Measurements from ENCODE around the gene IQCN.

The IQCN gene

DNA sequence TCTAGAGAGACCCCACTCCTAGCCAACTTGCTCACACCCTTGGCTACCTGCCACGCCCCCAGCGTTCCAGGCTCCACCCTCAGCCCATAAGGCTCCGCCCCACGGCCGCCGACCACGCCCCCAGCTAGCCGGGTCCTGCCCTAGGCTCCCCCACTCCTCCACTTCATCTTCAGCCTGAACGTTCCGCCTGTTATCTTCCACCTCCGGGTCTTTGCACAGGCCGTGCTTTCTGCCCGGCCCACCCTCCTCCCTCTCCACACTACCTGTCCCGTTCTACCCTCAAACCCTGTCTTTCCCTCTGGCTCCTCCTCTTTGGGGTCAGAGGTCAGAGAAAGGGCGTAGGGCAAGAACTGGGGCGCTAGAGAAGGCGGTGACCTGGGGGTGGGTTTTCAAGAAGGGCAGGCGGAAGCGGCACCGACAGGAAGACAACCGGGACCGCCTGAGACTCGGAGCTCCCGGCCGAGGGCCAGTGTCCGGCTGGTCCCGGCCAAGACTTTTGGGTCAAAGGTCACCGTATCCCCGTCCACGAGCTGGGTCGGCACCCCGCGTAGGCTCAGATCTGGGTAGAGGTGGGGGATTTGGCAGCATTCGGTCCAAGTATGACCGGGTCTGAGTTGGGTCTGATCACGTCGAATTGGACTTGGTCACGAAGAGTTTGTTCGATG, 50.3 kb downstream of the IQCN start:
- Histone ChIP-seq H3K4me3 (replicated peaks; ENCODE audit: insufficient read depth, low read length) (peak overlapping the region; percentile 70), H3K27me3 (ENCODE audit: insufficient read depth, poor library complexity, severe bottlenecking) (peaks cover 41% of the 10 kb centered on the region), H3K27ac (replicated peaks) (no peak overlapping the region)
- no peak for DNase-seq (ENCODE audit: low read depth in 1 of 2, low spot score in 1 of 2)
- TF ChIP-seq POLR2AphosphoS5 (IDR thresholded peaks at IDR 0.05; ENCODE audit: low read depth), result no peak
- TF ChIP-seq SPI1 (IDR thresholded peaks at IDR 0.05; ENCODE audit: borderline replicate concordance, low read depth), result no peak
- no peak for TF ChIP-seq GABPA (IDR thresholded peaks at IDR 0.05; ENCODE audit: low read depth)
- TF ChIP-seq, protein P1, sequence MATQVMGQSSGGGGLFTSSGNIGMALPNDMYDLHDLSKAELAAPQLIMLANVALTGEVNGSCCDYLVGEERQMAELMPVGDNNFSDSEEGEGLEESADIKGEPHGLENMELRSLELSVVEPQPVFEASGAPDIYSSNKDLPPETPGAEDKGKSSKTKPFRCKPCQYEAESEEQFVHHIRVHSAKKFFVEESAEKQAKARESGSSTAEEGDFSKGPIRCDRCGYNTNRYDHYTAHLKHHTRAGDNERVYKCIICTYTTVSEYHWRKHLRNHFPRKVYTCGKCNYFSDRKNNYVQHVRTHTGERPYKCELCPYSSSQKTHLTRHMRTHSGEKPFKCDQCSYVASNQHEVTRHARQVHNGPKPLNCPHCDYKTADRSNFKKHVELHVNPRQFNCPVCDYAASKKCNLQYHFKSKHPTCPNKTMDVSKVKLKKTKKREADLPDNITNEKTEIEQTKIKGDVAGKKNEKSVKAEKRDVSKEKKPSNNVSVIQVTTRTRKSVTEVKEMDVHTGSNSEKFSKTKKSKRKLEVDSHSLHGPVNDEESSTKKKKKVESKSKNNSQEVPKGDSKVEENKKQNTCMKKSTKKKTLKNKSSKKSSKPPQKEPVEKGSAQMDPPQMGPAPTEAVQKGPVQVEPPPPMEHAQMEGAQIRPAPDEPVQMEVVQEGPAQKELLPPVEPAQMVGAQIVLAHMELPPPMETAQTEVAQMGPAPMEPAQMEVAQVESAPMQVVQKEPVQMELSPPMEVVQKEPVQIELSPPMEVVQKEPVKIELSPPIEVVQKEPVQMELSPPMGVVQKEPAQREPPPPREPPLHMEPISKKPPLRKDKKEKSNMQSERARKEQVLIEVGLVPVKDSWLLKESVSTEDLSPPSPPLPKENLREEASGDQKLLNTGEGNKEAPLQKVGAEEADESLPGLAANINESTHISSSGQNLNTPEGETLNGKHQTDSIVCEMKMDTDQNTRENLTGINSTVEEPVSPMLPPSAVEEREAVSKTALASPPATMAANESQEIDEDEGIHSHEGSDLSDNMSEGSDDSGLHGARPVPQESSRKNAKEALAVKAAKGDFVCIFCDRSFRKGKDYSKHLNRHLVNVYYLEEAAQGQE (IDR thresholded peaks at IDR 0.05; ENCODE audit: insufficient replicate concordance, low read depth), result no peak
- TF ChIP-seq, protein P2, sequence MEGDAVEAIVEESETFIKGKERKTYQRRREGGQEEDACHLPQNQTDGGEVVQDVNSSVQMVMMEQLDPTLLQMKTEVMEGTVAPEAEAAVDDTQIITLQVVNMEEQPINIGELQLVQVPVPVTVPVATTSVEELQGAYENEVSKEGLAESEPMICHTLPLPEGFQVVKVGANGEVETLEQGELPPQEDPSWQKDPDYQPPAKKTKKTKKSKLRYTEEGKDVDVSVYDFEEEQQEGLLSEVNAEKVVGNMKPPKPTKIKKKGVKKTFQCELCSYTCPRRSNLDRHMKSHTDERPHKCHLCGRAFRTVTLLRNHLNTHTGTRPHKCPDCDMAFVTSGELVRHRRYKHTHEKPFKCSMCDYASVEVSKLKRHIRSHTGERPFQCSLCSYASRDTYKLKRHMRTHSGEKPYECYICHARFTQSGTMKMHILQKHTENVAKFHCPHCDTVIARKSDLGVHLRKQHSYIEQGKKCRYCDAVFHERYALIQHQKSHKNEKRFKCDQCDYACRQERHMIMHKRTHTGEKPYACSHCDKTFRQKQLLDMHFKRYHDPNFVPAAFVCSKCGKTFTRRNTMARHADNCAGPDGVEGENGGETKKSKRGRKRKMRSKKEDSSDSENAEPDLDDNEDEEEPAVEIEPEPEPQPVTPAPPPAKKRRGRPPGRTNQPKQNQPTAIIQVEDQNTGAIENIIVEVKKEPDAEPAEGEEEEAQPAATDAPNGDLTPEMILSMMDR (IDR thresholded peaks at IDR 0.05; ENCODE audit: insufficient read depth, low read length), result no peak

DNA sequence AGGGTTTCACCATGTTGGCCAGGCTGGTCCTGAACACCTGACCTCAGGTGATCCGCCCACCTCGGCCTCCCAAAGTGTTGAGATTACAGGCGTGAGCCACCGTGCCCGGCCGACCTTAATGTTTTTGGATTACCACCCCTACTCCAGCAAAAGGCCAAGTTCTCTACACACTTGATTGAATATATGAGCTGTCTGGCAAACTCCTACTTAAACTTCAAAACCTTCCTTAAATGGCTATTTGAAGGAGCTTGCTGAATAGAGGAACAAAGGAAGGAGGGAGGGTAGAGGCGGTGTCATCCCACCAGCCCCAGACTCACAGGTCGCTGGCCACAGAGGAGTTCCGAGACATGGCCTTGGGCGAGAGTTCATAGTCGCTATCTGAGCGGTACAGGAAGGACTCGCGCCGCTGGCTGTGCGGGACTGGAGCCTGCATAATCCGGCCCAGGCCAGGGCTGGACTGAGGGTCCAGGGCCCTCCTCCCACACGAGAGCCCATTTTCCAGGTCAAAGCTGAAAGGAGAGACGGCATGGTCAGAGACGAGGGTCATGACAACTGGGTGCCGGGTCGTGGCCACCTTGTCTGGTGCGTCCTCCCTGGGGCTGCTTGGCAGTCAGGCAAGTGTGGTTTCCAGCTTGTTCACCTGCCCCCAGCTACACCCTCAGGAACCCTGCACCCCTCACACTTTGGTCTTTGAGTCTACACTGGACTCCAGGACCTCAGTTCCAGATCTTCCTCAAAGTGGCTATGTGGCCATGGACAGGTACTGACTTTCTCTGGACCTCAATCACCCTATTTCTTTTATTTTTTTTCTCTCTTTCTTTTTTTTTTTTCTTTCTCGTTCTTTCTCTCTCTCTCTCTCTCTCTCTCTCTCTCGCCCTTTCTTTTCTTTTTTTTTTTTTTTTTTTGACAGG, 52.2 kb downstream of the IQCN start:
- no peak for DNase-seq (ENCODE audit: low read depth in 1 of 2, low spot score in 1 of 2)
- no peak overlapping the region for H3K4me3 ChIP-seq (replicated peaks; ENCODE audit: insufficient read depth, low read length)
- TF ChIP-seq POLR2AphosphoS5 (IDR thresholded peaks at IDR 0.05; ENCODE audit: low read depth), result no peak
- H3K27ac ChIP-seq (replicated peaks), result no peak overlapping the region
- peaks cover 41% of the 10 kb centered on the region for H3K27me3 ChIP-seq (ENCODE audit: insufficient read depth, poor library complexity, severe bottlenecking)

DNA sequence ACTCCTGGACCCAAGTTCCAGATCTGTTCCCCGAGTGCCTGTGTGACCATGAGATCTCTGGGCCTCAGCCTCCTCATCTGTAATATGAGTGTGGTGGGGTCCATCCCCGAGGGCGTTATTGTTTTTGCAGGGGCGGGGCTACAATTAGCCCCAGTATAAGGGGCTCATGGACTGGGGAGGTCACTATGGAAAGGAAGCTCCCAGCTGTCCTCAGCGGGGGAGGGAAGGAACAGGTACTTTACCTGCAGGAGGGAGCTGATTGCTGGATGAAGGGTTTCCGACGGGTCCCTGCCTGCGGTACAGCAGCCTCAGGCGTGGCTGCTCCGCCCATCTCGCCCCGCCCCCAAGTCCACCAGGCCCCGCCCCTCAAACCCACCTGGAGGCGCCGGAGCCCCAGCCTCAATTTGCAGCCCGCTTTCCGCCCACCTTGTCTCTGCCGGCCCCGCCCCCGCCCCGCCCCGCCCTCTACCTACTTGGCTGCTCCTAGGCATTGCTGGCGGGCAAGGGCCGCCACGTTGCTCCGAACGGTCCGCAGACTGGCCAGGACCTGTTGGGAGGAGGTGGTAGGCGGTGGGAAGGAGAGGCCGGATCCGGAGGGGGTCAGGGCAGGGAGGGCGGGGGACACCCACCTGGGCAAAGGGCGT, 53.5 kb downstream of the IQCN start:
- no peak overlapping the region for H3K4me3 ChIP-seq (replicated peaks; ENCODE audit: insufficient read depth, low read length)
- no peak for DNase-seq (ENCODE audit: low read depth in 1 of 2, low spot score in 1 of 2)

More for the DNA sequence above, 53.5 kb downstream of the IQCN start:
- no peak for TF ChIP-seq GABPA (IDR thresholded peaks at IDR 0.05; ENCODE audit: low read depth)
- TF ChIP-seq SPI1 (IDR thresholded peaks at IDR 0.05; ENCODE audit: borderline replicate concordance, low read depth), result no peak
- TF ChIP-seq, protein P1 (IDR thresholded peaks at IDR 0.05; ENCODE audit: insufficient replicate concordance, low read depth), result no peak
- no peak for TF ChIP-seq POLR2AphosphoS5 (IDR thresholded peaks at IDR 0.05; ENCODE audit: low read depth)
- TF ChIP-seq, protein P2 (IDR thresholded peaks at IDR 0.05; ENCODE audit: insufficient read depth, low read length), result no peak
- Histone ChIP-seq H3K27me3 (ENCODE audit: insufficient read depth, poor library complexity, severe bottlenecking) (peaks cover 31% of the 10 kb centered on the region), H3K27ac (replicated peaks) (no peak overlapping the region)
